ENCODE data around the gene IQSEC3.
A peak's percentile ranks its signal among the peaks of the same experiment; 100 is the strongest.
"Not testable (repeated sequence)": the region's sequence is repeated elsewhere in the genome, so short reads cannot be mapped to it uniquely, and the experiment has no call there.

The IQSEC3 gene

GRCh38 chr12:182381-182892, 115.9 kb downstream of the IQSEC3 start:
- H3K27ac ChIP-seq (ENCODE audit: low read depth, low read length, severe bottlenecking) = peak overlapping the region; percentile 79
- peaks cover 42% of the 10 kb centered on the region for H3K4me1 ChIP-seq (ENCODE audit: control insufficient read depth, insufficient read depth, low read length, poor library complexity, severe bottlenecking)
- H3K36me3 ChIP-seq (ENCODE audit: control insufficient read depth, insufficient read depth, low read length) = no peaks in the 10 kb centered on the region
- no peak overlapping the region for H3K4me3 ChIP-seq (ENCODE audit: extremely low read depth, insufficient read depth, low read length, poor library complexity, severe bottlenecking)
- WGBS, 2 experiments (ENCODE audit: insufficient coverage in 2 of 2) = 70% methylated on average over 6 to 9 of the region's 10 CpGs
- H3K9me3 ChIP-seq (ENCODE audit: control insufficient read depth, low read length) = no peaks in the 10 kb centered on the region

- Histone ChIP-seq H3K27ac (ENCODE audit: low read depth, low read length, severe bottlenecking) (no peak overlapping the region), H3K4me3 (ENCODE audit: extremely low read depth, insufficient read depth, low read length, poor library complexity, severe bottlenecking) (no peak overlapping the region), H3K36me3 (ENCODE audit: control insufficient read depth, insufficient read depth, low read length) (no peaks in the 10 kb centered on the region), H3K9me3 (ENCODE audit: control insufficient read depth, low read length) (no peaks in the 10 kb centered on the region), H3K4me1 (ENCODE audit: control insufficient read depth, insufficient read depth, low read length, poor library complexity, severe bottlenecking) (peaks cover 22% of the 10 kb centered on the region)
- WGBS, 2 experiments (ENCODE audit: insufficient coverage in 2 of 2) = 84 to 98% methylated on average over 10 to 11 of the region's 13 CpGs
Measured at GRCh38 chr12:184811-185575, 118.4 kb downstream of the IQSEC3 start.

GRCh38 chr12:185576-185955, 119.0 kb downstream of the IQSEC3 start:
- Histone ChIP-seq H3K36me3 (ENCODE audit: control insufficient read depth, insufficient read depth, low read length) (no peaks in the 10 kb centered on the region), H3K4me3 (ENCODE audit: extremely low read depth, insufficient read depth, low read length, poor library complexity, severe bottlenecking) (no peak overlapping the region), H3K4me1 (ENCODE audit: control insufficient read depth, insufficient read depth, low read length, poor library complexity, severe bottlenecking) (peaks cover 16% of the 10 kb centered on the region), H3K9me3 (ENCODE audit: control insufficient read depth, low read length) (no peaks in the 10 kb centered on the region), H3K27ac (ENCODE audit: low read depth, low read length, severe bottlenecking) (no peak overlapping the region)
- WGBS, 2 experiments (ENCODE audit: insufficient coverage in 2 of 2) = 90 to 93% methylated on average over 7 of the region's 8 CpGs

GRCh38 chr12:186006-186625, 119.5 kb downstream of the IQSEC3 start:
- WGBS, 2 experiments (ENCODE audit: insufficient coverage in 2 of 2) = 89 to 92% methylated on average over 8 to 11 of the region's 11 CpGs
- H3K4me1 ChIP-seq (ENCODE audit: control insufficient read depth, insufficient read depth, low read length, poor library complexity, severe bottlenecking) = peaks cover 16% of the 10 kb centered on the region
- no peak overlapping the region for H3K4me3 ChIP-seq (ENCODE audit: extremely low read depth, insufficient read depth, low read length, poor library complexity, severe bottlenecking)
- H3K27ac ChIP-seq (ENCODE audit: low read depth, low read length, severe bottlenecking) = no peak overlapping the region
- H3K36me3 ChIP-seq (ENCODE audit: control insufficient read depth, insufficient read depth, low read length) = no peaks in the 10 kb centered on the region
- no peaks in the 10 kb centered on the region for H3K9me3 ChIP-seq (ENCODE audit: control insufficient read depth, low read length)

GRCh38 chr12:187986-188909, 121.7 kb downstream of the IQSEC3 start:
- not testable (repeated sequence) for H3K27ac ChIP-seq (ENCODE audit: low read depth, low read length, severe bottlenecking); H3K9me3 ChIP-seq (ENCODE audit: control insufficient read depth, low read length); H3K36me3 ChIP-seq (ENCODE audit: control insufficient read depth, insufficient read depth, low read length); H3K4me1 ChIP-seq (ENCODE audit: control insufficient read depth, insufficient read depth, low read length, poor library complexity, severe bottlenecking)
- 25 to 28% methylated on average over 32 to 46 of the region's 53 CpGs for WGBS, 2 experiments (ENCODE audit: insufficient coverage in 2 of 2)
- peak overlapping the region; percentile 42 for H3K4me3 ChIP-seq (ENCODE audit: extremely low read depth, insufficient read depth, low read length, poor library complexity, severe bottlenecking)

- WGBS, 2 experiments (ENCODE audit: insufficient coverage in 2 of 2) = 12 to 15% methylated on average over 46 of the region's 52 CpGs
- H3K9me3 ChIP-seq (ENCODE audit: control insufficient read depth, low read length) = no peaks in the 10 kb centered on the region
- H3K27ac ChIP-seq (ENCODE audit: low read depth, low read length, severe bottlenecking) = no peak overlapping the region
- peak overlapping the region; percentile 42 for H3K4me3 ChIP-seq (ENCODE audit: extremely low read depth, insufficient read depth, low read length, poor library complexity, severe bottlenecking)
- no peaks in the 10 kb centered on the region for H3K36me3 ChIP-seq (ENCODE audit: control insufficient read depth, insufficient read depth, low read length)
- peaks cover 2% of the 10 kb centered on the region for H3K4me1 ChIP-seq (ENCODE audit: control insufficient read depth, insufficient read depth, low read length, poor library complexity, severe bottlenecking)
Measured at GRCh38 chr12:188910-189621, 122.5 kb downstream of the IQSEC3 start.

- Histone ChIP-seq H3K27ac (ENCODE audit: low read depth, low read length, severe bottlenecking) (no peak overlapping the region), H3K4me1 (ENCODE audit: control insufficient read depth, insufficient read depth, low read length, poor library complexity, severe bottlenecking) (peaks cover 2% of the 10 kb centered on the region), H3K4me3 (ENCODE audit: extremely low read depth, insufficient read depth, low read length, poor library complexity, severe bottlenecking) (no peak overlapping the region), H3K36me3 (ENCODE audit: control insufficient read depth, insufficient read depth, low read length) (no peaks in the 10 kb centered on the region), H3K9me3 (ENCODE audit: control insufficient read depth, low read length) (no peaks in the 10 kb centered on the region)
- WGBS, 2 experiments (ENCODE audit: insufficient coverage in 2 of 2) = 83 to 87% methylated on average over 4 to 5 of the region's 6 CpGs
Measured at GRCh38 chr12:189622-189962, 123.0 kb downstream of the IQSEC3 start.

GRCh38 chr12:190881-191280, 124.3 kb downstream of the IQSEC3 start:
- WGBS, 2 experiments (ENCODE audit: insufficient coverage in 2 of 2) = 89 to 100% methylated on average over 4 to 5 of the region's 8 CpGs
- Histone ChIP-seq H3K4me3 (ENCODE audit: extremely low read depth, insufficient read depth, low read length, poor library complexity, severe bottlenecking) (no peak overlapping the region), H3K9me3 (ENCODE audit: control insufficient read depth, low read length) (no peaks in the 10 kb centered on the region), H3K4me1 (ENCODE audit: control insufficient read depth, insufficient read depth, low read length, poor library complexity, severe bottlenecking) (peaks cover 2% of the 10 kb centered on the region), H3K27ac (ENCODE audit: low read depth, low read length, severe bottlenecking) (no peak overlapping the region), H3K36me3 (ENCODE audit: control insufficient read depth, insufficient read depth, low read length) (no peaks in the 10 kb centered on the region)

- no peaks in the 10 kb centered on the region for H3K9me3 ChIP-seq (ENCODE audit: control insufficient read depth, low read length)
Measured at GRCh38 chr12:191541-191940, 125.0 kb downstream of the IQSEC3 start.

GRCh38 chr12:193261-193660, 126.7 kb downstream of the IQSEC3 start:
- H3K27ac ChIP-seq (ENCODE audit: low read depth, low read length, severe bottlenecking) = no peak overlapping the region
- 85% methylated on average over 5 to 10 of the region's 10 CpGs for WGBS, 2 experiments (ENCODE audit: insufficient coverage in 2 of 2)
- H3K4me1 ChIP-seq (ENCODE audit: control insufficient read depth, insufficient read depth, low read length, poor library complexity, severe bottlenecking) = peaks cover 2% of the 10 kb centered on the region
- no peak overlapping the region for H3K4me3 ChIP-seq (ENCODE audit: extremely low read depth, insufficient read depth, low read length, poor library complexity, severe bottlenecking)
- no peaks in the 10 kb centered on the region for H3K9me3 ChIP-seq (ENCODE audit: control insufficient read depth, low read length)
- H3K36me3 ChIP-seq (ENCODE audit: control insufficient read depth, insufficient read depth, low read length) = no peaks in the 10 kb centered on the region

More at GRCh38 chr12:191541-191940, 125.0 kb downstream of the IQSEC3 start:
- Histone ChIP-seq H3K36me3 (ENCODE audit: control insufficient read depth, insufficient read depth, low read length) (no peaks in the 10 kb centered on the region), H3K4me1 (ENCODE audit: control insufficient read depth, insufficient read depth, low read length, poor library complexity, severe bottlenecking) (peaks cover 2% of the 10 kb centered on the region), H3K27ac (ENCODE audit: low read depth, low read length, severe bottlenecking) (no peak overlapping the region), H3K4me3 (ENCODE audit: extremely low read depth, insufficient read depth, low read length, poor library complexity, severe bottlenecking) (no peak overlapping the region)
- WGBS, 2 experiments (ENCODE audit: insufficient coverage in 2 of 2) = 80% methylated on average over 1 of the region's 3 CpGs; no CpG with 5 or more reads in 1 of the 2 experiments

All from mesodermal cell (in vitro differentiated cells).